ENCODE data around the gene LPP.

LPP gene

GRCh38 chr3:188529228-188529627, 375.3 kb downstream of the LPP start:
- no peak for DNase-seq

DNA sequence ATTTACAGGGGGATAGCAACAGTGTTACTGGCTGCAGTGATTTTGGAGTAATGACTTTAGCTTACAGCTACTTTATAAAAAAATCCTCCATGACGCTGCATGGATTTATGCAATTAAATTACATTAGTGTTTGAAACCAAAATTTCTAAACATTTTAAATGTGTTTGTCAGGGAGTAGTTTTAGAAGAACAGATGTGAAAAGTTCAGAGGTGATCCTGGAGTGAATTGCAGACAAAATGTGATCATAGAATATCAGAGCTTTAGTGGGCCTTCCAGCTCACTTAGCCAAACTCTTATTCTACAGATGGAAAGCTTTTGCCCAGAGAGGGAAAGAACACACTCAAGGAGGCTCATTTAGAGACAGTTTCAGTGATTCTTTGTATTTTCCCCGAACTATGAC, 376.3 kb downstream of the LPP start:
- DNase-seq: no peak

- no peak for DNase-seq
Measured at GRCh38 chr3:188531210-188531609, 377.3 kb downstream of the LPP start.

DNA sequence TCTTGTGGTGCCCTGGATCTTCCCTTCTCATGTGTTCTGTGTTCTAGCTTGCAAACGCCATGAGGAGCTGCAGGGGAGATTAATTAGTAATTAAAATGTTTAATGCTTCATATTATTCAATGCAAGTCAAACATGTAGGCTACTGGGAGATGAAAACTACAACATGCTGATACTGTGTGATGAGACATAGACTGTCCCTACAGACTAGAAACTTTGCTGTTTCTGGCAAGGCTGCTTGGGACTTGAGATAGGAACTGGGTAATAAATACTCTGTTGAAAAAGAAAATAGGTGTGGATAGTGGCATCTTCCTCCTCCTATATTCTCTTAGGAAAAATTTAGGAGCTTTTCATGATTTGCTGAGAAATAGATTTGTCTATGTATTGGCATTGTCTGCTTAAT, 379.2 kb downstream of the LPP start:
- no peak for DNase-seq

- DNase-seq: no peak
Measured at GRCh38 chr3:188533612-188534357, 379.8 kb downstream of the LPP start.

DNA sequence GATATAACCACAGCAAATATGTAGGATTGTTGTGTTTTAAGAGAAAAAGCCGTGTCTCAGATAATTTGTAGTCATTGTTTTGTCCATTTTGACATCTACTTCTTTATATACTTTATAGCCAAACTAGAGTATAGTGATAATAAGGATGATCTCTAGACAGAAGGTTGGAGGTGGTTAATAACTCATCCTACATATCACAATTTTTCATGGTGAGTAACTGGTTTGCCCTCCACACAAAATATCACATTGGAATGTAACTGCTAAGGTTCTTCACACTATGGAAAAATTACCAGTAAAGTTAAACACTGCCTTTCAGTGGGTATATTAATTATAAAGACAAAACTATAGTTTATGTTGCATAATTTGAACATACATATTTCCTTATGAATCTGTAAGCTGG, 380.7 kb downstream of the LPP start:
- DNase-seq: no peak

DNA sequence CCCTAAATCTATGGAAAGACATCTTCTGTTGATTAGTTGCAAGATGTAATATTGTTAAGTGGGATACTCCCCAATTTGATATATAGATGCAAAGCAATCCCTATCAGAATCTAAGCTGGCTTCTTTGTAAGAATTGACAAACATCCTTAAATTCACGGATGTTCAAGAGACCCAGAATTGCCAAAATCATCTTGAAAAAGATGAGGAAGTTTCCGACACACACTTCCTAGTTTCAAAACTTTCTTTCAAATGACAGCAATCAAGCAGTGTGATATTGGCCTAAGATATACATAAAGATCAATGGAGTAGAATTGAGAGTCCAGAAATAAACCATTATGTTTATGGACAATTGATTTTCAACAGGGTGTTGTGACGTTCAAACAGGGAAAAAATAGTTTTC, 383.6 kb downstream of the LPP start:
- no peak for DNase-seq

GRCh38 chr3:188539037-188539436, 385.1 kb downstream of the LPP start:
- no peak for DNase-seq

GRCh38 chr3:188539631-188540194, 385.8 kb downstream of the LPP start:
- no peak for DNase-seq

DNA sequence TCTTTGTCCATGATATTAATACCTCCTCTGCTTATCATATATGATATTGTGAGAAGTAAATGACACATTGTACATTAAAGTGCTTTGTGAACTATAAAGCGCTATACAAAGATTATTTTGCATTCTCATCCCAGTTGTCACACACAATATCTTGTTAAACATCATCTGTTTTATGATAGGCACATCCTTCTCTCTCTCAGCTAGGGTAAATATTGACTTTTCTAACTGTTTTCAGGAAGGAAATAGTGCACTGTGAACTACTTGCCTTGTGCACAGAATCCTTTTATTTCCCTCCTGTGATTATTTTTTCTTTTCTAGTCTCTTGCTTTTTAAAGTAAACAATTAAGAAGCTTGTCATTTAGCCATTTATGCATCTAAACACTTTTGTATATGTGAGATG, 388.2 kb downstream of the LPP start:
- DNase-seq: no peak

DNA sequence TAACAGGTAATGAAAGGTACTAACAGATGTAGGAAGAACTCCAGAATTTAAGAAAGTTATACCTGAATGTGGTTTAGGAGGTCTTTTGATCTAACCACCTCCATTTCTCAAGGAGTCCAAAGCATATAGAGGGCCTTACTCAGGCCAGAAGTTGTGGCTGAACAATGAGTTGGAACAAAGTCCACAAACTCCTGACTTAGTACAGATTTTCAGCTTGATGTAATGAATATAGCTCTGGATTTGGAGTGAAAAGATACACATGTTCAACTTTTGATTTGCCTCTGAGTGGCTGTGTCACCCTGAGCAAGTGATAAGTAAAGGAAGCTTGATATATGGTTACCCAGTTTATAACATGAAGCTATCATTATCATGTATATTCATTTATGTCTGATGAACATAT, 390.1 kb downstream of the LPP start:
- DNase-seq: no peak

- DNase-seq: no peak
Measured at GRCh38 chr3:188546835-188547670, 393.1 kb downstream of the LPP start.

DNA sequence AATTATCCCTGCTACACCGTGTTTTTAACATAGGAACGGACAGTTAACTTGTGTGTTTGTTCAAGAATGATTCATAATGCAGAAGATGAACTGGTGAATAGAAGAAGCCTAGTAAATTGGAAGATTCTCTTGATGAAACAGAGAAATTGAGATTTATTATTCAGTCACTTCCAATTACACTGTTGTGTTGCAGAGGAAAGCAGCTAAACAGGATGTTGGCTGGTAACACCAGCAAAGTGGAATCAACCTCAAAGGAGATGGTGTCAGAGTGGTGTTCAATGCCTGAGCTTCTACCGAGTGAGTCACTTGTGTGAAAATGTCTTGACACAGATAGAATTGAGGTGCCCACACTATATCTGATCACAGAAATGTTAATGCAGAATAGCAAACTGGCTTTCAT, 399.6 kb downstream of the LPP start:
- DNase-seq: no peak

- no peak for DNase-seq
Measured at GRCh38 chr3:188554404-188554803, 400.4 kb downstream of the LPP start.

GRCh38 chr3:188557235-188557634, 403.3 kb downstream of the LPP start:
- no peak for DNase-seq

GRCh38 chr3:188558343-188559071, 404.6 kb downstream of the LPP start:
- DNase-seq: no peak

DNA sequence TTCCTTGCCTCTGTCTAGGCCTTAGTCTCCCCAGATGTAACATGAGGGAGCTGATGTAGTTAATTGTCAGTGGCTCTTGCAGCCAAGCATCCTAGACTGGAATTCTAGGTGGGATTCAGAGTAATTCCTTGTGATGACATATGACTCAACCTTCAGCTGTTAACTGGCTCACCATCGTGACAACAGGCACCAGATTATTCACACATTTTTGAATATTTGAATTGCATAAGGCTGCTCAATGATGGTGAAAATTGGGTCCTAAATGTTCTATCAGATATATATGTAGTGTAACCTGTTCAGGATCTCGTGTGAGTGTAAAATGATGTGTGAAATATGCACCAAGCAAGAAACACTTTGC, 405.1 kb downstream of the LPP start:
- DNase-seq: no peak

DNA sequence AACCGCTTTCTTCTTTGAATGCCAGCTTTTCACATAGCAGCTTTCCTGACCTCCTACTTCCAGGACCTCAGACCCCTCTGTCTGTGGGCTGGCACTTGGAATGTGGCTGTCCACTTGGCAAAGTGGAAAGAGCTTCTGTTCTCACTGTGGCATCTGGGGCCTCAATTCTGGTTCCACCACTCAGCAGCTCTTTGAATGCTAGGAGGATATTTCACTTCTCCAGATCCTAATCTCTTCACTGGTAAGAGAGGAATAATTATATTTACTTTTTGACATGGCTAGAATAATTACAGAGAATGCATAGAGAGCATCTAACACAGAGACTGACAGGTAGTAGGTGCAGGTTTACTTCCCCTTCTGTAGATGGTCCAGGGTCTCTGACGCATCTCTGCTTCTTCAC, 405.9 kb downstream of the LPP start:
- DNase-seq: no peak

- no peak for DNase-seq
Measured at GRCh38 chr3:188562144-188562543, 408.2 kb downstream of the LPP start.

GRCh38 chr3:188567478-188568195, 413.7 kb downstream of the LPP start:
- no peak for DNase-seq

- no peak for DNase-seq
Measured at GRCh38 chr3:188568736-188569135, 414.8 kb downstream of the LPP start.

- DNase-seq: no peak
Measured at GRCh38 chr3:188571531-188572095, 417.7 kb downstream of the LPP start.
